GM06990 (cell line): Measurements from ENCODE around the gene GLDC.
"Not testable (repeated sequence)": the region's sequence is repeated elsewhere in the genome, so short reads cannot be mapped to it uniquely, and the experiment has no call there.

ENCODE experiments used
- DNase-seq: peaks from one replicate; pipeline ENCODE4 v3.0.0-alpha.2; 2011; ENCODE audit not compliant: insufficient read length; ENCODE audit errors: extremely low read depth
- H3K27me3 ChIP-seq: replicated peaks from 2 replicates; pipeline ENCODE4 v1.6.0; 2011; ENCODE audit warnings: low read length; ENCODE audit not compliant: control insufficient read depth, insufficient read depth
- H3K36me3 ChIP-seq: 2 replicates; pipeline ENCODE4 v1.5.1; 2011; ENCODE audit warnings: low read length; ENCODE audit not compliant: control insufficient read depth, insufficient read depth
- H3K4me3 ChIP-seq: replicated peaks from 2 replicates; pipeline ENCODE4 v1.5.1; 2011; ENCODE audit warnings: low read depth, mild to moderate bottlenecking, control low read depth, low read length
- CTCF ChIP-seq: IDR thresholded peaks from 2 replicates; pipeline ENCODE4 v1.5.1; 2011; ENCODE audit warnings: low read length, control low read depth, mild to moderate bottlenecking, inconsistent platforms; ENCODE audit not compliant: insufficient read depth, poor library complexity, severe bottlenecking

Gene GLDC

DNA sequence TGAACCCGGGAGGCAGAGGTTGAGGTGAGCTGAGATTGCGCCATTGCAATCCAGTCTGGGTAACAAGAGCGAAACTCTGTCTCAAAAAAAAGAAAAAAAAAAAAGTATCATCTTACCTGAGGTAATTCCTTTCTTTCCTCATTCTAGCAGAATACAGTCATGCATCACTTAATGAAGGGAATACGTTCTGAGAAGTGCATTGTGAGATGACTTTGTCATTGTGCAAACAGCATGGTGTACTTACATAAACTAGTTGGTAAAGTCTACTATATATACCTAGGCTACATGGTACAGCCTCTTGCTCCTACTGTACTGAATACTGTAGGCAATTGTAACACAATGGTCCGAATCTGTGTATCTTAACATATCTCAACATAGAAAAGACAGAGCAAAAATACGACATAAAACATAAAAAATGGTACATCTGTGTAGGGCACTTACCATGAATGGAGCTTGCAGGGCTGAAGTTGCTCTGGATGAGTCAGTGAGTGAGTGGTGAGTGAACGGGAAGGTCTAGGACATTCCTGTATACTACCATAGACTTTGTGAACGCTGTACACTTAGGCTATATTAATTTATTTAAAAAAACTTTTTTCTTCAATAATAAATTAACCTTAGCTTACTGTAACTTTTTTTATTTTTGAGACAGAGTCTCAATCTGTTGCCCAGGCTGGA is 100.4 kb downstream of the GLDC start:
- peaks cover 4% of the 10 kb centered on the region for H3K36me3 ChIP-seq
- no peak overlapping the region for H3K4me3 ChIP-seq
- DNase-seq = no peak
- TF ChIP-seq CTCF = no peak
- H3K27me3 ChIP-seq = no peaks in the 10 kb centered on the region

DNA sequence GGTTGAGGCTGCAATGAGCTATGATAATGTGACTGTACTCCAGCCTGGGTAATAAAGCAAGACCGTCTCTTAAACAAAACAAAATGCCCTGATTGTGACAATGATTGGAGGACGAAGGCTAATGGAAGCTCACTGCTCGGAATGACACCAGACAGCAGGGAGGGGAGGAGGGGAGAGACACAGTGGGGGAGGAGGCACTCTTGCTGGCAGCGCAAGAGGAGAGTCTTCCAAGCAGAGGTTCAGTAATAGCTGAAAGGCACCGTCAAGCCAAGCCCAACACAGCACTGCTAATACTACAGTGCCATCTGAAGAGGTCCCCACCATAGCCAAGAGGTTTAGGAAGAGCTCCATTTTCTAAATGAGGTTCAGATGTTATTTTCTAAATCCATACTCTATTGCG is 102.3 kb downstream of the GLDC start:
- H3K4me3 ChIP-seq = no peak overlapping the region
- H3K27me3 ChIP-seq = no peaks in the 10 kb centered on the region
- no peak for TF ChIP-seq CTCF
- no peaks in the 10 kb centered on the region; the same call in 1 of the 2 replicates for H3K36me3 ChIP-seq
- no peak for DNase-seq

DNA sequence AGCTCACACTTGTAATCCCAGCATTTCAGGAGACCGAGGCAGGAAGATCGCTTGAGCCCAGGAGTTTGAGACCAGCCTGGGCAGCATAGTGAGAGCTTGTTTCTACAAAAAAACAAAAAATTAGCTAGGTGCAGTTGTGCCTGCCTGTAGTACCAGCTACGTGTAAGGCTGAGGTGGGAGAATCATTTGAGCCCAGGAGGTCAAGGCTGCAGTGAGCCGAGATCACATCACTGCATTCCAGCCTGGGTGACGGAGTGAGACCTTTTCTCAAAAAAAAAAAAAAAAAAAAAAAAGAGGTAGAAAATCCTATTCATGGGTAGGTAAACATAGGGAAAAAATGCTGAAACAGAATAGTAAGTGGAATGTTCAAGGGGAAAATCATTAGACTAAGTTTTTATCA is 102.9 kb downstream of the GLDC start:
- H3K4me3 ChIP-seq, H3K27me3 ChIP-seq, DNase-seq, H3K36me3 ChIP-seq: not testable (repeated sequence)

DNA sequence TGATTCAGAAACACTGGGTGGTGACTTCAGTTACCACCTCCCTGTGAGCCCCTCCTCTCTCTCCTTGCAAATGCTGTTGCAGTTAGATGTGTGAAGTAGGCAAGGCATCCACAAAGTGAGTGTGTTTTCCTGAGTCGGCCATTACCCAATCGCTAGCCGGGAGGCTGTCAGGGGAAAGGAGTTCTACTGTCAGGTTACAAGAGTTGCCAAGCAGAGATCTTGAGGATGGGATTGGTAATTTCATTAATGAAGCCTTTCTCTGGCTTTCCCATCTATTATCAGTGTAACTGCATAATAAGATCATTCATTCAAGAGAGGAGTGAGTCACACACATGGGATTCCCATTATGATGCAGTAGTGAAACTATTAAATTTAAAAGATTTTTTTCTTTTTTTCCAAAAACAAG is 106.9 kb downstream of the GLDC start:
- Histone ChIP-seq H3K4me3 (no peak overlapping the region), H3K27me3 (no peaks in the 10 kb centered on the region), H3K36me3 (peaks cover 2% of the 10 kb centered on the region)
- DNase-seq = no peak
- TF ChIP-seq CTCF = no peak

DNA sequence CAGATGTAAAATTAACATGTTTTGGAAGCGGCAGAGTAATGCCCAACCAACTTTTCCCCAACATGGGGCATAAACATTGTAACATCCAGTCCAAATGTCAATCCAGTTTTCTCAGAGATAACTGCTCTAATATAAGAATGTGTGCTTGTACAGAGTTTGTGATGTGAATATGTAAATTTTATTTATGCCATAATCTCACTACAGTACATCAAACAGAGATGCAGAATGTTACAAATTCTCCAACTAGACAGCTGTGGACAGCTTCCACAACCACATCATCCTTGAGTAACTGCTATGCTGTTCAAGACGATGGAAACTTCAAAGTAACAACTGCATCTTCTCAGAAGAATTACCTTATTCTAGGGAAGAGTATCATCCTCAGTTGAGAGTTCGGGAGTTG is 109.9 kb downstream of the GLDC start:
- H3K27me3 ChIP-seq = no peaks in the 10 kb centered on the region
- no peak for TF ChIP-seq CTCF
- no peak for DNase-seq
- peaks cover 5% of the 10 kb centered on the region for H3K36me3 ChIP-seq
- H3K4me3 ChIP-seq = no peak overlapping the region

GRCh38 chr9:6525326-6526045 is 120.0 kb downstream of the GLDC start:
- DNase-seq = no peak
- Histone ChIP-seq H3K4me3 (no peak overlapping the region), H3K27me3 (no peaks in the 10 kb centered on the region), H3K36me3 (no peaks in the 10 kb centered on the region; the same call in none of the 2 replicates)
- TF ChIP-seq CTCF = no peak
